Cerebellar cortex (tissue), 1 donor: Measurements from ENCODE around the gene OR10A4.
"Not testable (repeated sequence)": the region's sequence is repeated elsewhere in the genome, so short reads cannot be mapped to it uniquely, and the experiment has no call there.

ENCODE experiments used
- DNase-seq: peaks from one replicate; pipeline ENCODE4 v3.0.0-alpha.2; 2015; ENCODE audit warnings: low spot score

Gene OR10A4

GRCh38 chr11:6898911-6899310 is 22.5 kb downstream of the OR10A4 start:
- DNase-seq: no peak

GRCh38 chr11:6900327-6900999 is 24.0 kb downstream of the OR10A4 start:
- no peak for DNase-seq

GRCh38 chr11:6904804-6905203 is 28.4 kb downstream of the OR10A4 start:
- DNase-seq: not testable (repeated sequence)

GRCh38 chr11:6911378-6911777 is 35.0 kb downstream of the OR10A4 start:
- DNase-seq: no peak

- no peak for DNase-seq
Observed at GRCh38 chr11:6911948-6912347, 35.5 kb downstream of the OR10A4 start.

- no peak for DNase-seq
Observed at GRCh38 chr11:6919698-6920097, 43.3 kb downstream of the OR10A4 start.

- no peak for DNase-seq
Observed at GRCh38 chr11:6920702-6921101, 44.3 kb downstream of the OR10A4 start, which contains the start of gene OR2D3. OR2D3 (plus strand) TSS chr11:6921002; CDS start chr11:6921002, 0 bp downstream.

GRCh38 chr11:6925007-6925577 is 48.7 kb downstream of the OR10A4 start:
- DNase-seq: no peak

GRCh38 chr11:6925636-6926207 is 49.3 kb downstream of the OR10A4 start:
- DNase-seq: peak; percentile 32

GRCh38 chr11:6926208-6927029 is 50.0 kb downstream of the OR10A4 start, which contains the start of gene ZNF215:
ZNF215 (plus strand) TSS chr11:6926426; CDS start chr11:6932273, 5,847 bp downstream.
- peak; percentile 81 for DNase-seq

- DNase-seq: no peak
Observed at GRCh38 chr11:6927030-6927617, 50.7 kb downstream of the OR10A4 start.
